HG03103 (cell line): ENCODE measurements around the gene SMYD2.

Source experiments
- ATAC-seq: cut with Tn5 transposase; IDR thresholded peaks from one replicate; pipeline ENCODE4 v1.9.1; 2021; ENCODE audit warnings: low read depth; ENCODE audit not compliant: unreplicated experiment

The SMYD2 gene

GRCh38 chr1:214300149-214300780, 19.3 kb downstream of the SMYD2 start:
- ATAC-seq, result no peak

- no peak for ATAC-seq
Observed at GRCh38 chr1:214301526-214301925, 20.6 kb downstream of the SMYD2 start.

GRCh38 chr1:214303141-214303930, 22.4 kb downstream of the SMYD2 start:
- no peak for ATAC-seq

DNA sequence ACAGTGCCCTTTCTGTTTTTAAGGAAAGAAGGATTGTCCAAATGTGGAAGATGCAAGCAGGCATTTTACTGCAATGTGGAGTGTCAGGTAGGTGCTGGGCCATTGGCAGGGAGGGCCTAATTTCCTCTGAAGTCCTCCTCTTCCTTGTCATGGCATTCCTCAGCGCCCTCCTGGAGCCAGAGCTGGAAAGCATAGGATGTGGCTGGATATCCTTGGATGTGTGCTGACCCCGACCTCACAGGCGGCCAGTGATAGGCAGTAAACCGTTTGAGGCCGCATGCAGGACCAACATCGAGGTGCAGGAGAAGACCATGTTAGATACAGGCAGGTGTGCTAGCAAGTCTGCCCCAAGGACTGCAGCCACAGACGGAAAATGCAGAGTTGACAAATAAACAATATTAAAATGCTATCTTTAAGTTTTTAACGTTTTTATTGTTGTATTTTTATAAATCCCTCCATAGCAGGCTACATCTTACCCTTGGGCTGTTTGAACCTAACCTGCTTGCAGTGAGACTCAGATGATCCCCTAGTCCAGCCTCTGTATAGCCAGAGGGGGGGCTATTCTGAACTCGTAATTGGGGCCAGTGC, 24.3 kb downstream of the SMYD2 start:
- no peak for ATAC-seq

DNA sequence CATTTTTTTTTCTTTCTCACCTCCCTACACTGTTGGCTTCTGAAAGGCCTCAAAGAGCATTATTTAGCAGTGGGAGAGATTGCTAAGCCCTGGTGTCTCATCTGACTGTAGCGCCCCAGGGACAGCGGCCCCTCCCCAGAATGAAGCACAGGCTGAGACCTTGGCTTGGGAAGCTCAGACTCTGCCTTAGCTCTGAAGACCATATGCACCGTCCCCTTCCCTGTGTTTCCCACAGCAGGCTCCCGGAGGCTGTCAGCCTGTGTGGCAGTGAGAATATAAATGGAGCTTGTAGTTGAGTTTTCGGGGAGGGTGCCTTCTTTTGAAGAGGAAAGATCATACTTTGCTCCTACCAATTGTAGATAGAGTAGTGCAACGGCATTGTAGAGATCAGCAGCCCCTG, 25.3 kb downstream of the SMYD2 start:
- no peak for ATAC-seq

DNA sequence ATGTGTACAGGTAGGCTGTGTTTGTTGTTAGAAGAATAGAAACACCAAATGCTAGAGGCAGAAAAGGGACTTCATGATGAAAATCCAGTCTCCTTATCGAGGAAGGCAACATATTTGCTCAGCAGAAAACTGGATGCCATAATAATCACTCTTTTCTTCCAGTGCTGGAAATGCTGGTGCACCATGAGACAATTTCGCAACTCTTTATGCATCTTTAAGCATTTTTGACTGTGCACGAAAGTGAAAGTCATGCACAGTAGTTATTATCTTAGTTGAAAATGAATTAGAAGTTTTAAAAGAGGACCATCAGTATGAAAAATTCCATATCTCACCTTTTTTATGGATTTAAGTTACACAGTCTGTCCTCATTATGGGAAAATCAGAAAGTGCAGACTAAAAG, 29.1 kb downstream of the SMYD2 start:
- ATAC-seq, result no peak

DNA sequence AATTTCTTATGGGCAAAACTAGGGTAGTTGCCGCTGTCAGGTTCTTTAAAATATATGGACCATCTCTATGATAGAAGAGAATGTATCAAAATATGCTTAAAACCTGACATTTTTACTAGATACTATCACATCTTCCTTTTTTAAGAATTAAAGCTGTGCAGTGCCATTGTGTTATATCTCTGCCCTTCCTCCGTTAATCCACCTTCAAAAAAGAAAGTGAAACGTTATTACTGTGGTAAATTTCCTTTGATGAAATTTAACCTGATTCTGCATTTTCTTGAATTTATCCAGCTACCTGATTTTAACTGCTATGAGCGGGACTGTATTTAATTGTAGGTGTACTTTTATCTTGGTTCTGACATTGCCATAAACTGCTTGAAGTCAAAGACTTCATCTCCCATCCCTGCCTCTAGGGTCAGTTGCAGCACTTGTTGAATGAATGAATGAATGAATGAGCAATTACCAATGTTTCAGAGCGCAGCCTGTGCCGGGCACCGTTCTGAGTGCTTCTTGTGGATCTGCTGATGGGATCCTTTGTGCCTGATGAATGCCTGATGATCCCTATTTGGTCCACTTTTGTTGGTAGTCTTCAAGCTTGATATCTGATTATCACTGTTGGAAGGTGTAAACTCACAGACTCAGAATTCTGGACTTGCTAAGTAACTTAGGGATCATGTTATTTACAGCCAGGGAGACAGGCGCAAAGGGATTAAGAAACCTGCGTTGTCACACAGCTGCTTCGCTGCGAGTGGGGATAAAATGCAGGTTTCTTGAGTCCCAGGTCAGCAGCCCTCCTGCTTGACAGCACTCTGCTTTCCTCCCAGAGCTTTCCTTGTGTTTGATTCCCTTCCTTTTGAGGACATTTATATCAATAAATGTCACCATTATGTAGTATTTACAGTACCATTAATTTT, 30.1 kb downstream of the SMYD2 start:
- no peak for ATAC-seq

DNA sequence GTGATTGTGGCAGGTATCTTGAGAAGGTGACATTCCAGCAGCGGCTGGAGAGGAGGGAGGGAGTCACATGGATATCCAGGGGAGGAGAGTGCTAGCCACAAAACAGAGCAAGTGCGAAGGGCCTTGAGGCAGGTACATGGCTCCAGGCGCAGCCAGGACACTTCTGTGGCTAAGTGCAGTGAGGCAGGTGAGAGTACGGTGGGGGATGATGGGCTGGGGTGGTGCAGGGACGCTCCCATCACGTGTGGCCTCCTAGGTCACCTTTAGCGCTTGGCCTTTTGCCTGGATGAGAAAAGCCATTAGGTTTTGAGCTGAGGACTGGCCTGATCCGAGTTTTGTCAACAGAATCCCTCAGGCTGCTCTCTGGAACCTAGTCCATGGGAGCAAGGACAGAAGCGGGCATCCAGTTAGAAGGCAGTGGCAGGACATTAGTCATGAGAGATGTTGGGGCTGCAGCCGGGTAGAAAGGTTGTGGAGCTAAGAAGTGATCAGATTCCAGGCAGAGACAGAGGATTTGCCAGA, 31.6 kb downstream of the SMYD2 start:
- no peak for ATAC-seq

GRCh38 chr1:214314178-214314843, 33.4 kb downstream of the SMYD2 start:
- no peak for ATAC-seq

GRCh38 chr1:214316593-214316992, 35.6 kb downstream of the SMYD2 start:
- no peak for ATAC-seq

- ATAC-seq, result no peak
Observed at GRCh38 chr1:214317300-214317699, 36.3 kb downstream of the SMYD2 start.

GRCh38 chr1:214317734-214318133, 36.8 kb downstream of the SMYD2 start:
- ATAC-seq, result no peak

DNA sequence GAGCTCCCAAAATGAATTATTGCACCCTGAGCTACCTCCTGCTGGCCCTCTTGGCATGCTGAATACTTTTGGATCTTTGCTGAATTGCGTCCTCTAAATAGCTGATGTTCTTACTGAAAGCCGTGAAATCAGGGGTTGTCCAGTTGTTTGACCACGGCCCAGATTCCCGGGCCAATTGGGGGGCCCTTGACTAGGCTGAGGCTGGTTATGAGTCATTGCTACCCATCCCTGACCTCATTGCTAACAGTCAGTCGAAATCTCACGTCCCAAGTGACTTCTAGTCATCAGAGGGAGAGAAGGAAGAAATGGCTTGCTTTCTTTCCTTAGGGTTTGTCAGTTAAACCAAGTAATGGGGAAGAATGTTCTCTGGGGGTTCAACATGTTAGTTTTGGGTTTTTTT, 37.4 kb downstream of the SMYD2 start:
- ATAC-seq, result no peak

GRCh38 chr1:214318956-214319736, 38.2 kb downstream of the SMYD2 start:
- no peak for ATAC-seq

DNA sequence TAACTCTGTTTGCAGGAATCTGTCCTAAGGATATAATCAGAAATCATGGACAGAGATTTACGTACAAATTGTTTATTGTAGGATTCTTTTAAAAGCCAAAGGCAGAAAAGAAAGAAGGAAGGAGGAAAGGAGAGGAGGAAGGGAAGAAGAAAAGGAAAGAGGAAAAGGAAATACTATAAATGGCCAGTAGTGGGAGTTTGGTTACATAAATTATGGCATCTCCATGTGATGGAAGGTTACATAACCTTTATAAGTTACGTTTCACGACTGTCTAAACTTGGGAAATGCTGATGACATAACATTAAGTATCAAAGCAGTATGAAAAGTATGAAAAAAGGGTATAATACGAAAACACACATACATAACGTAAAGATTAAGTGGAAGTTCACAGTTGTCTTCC, 39.0 kb downstream of the SMYD2 start:
- no peak for ATAC-seq

DNA sequence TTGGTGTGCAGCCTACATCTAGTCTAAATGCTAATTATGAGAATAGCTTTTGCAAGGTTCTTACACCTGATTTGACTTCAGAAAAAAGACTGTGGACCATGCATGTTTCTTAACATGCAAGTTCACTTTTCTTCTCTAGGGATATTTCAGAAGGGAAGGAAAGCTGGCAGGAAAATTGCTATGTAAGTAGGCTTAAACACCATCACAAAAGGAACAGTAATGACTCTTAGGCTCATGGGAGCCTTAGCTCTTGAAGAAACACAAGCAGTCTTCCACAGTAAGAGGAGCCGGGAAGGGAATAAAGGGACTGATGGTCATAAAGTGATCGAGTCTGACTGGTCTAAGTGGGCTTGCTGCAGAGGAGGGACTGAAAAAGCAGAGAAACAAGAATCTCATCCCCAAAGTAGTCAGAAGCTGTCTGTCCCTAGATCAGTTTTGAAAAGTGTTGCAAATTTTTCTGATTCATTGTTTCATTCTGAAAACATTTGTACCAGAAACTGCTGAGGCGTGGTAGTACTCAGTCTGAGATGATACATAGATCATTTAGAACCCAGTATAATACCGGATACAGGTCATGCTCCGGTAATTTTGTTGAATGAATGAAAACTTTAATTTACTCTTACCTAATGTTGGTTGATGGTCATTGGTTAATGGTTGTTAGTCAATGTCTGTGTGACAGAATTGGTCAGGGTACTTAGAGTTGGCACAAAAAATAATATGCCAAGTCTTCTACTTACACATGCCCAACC, 40.9 kb downstream of the SMYD2 start:
- peak; percentile 83 for ATAC-seq

- no peak for ATAC-seq
Observed at GRCh38 chr1:214324896-214325800, 44.2 kb downstream of the SMYD2 start.

DNA sequence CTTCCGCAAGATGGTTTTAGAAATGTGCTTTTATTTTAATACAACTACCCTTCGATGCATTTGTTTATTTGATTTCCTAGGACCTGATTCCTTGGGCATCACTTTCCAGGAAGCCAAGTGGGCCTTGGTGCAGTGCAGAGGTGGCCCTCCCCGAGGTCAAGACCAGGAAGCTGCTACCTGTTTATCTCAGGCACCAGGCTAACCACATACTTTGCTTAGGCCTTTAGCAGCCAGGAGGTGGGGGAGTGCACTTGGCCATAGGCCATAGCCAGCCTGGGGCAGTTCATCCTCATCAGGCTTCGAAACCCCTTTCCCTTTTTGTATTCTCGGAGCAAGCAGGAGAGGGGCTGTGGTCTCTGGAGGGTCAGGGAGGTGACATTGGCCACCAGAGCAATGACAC, 45.4 kb downstream of the SMYD2 start:
- no peak for ATAC-seq
